ENCODE data around the gene CFAP45. TPM values are rescaled to one million over a fixed set of nuclear protein-coding genes. Genes with fewer than 3 reads are reported as not detected.

CFAP45 gene
- total and polyA plus RNA-seq, 7 donors = 0.04 to 0.42 (median 0.19) TPM; not detected in 3

- no peaks in the 10 kb centered on the region for H3K27me3 ChIP-seq (ENCODE audit: insufficient read depth in 3 of 3, low read length in 2 of 3)
- peaks cover 28% of the 10 kb centered on the region for H3K4me1 ChIP-seq
- whole genome bisulfite sequencing, 3 donors = 58 to 75% (median 68%) methylated on average over 10 of the region's 10 CpGs
- intact Hi-C loops (cut with DNase I) = no loop called here
- no peak for TF ChIP-seq CTCF (IDR thresholded peaks at IDR 0.05)
- no peak overlapping the region for H3K4me3 ChIP-seq
- no peak overlapping the region for H3K27ac ChIP-seq
- ATAC-seq = no peak
- DNase-seq = no peak
- H3K9me3 ChIP-seq = no peaks in the 10 kb centered on the region
- H3K36me3 ChIP-seq (ENCODE audit: insufficient read depth in 1 of 2, low read depth in 1 of 2) = peaks cover 0 to 21% of the 10 kb centered on the region in 2 donors
These were observed 19.4 kb upstream of the CFAP45 start for GRCh38 chr1:159919236-159919865.

- H3K36me3 ChIP-seq (ENCODE audit: insufficient read depth in 1 of 2, low read depth in 1 of 2) = peaks cover 0 to 21% of the 10 kb centered on the region in 2 donors
- ATAC-seq (peak in 1 of 4 donors; percentile 29), DNase-seq (no peak)
- H3K4me3 ChIP-seq = no peak overlapping the region
- TF ChIP-seq CTCF (IDR thresholded peaks at IDR 0.05) = no peak
- H3K27me3 ChIP-seq (ENCODE audit: insufficient read depth in 3 of 3, low read length in 2 of 3) = no peaks in the 10 kb centered on the region
- H3K9me3 ChIP-seq = no peaks in the 10 kb centered on the region
- intact Hi-C loops (cut with DNase I) = no loop called here
- 26 to 66% (median 31%) methylated on average over 13 of the region's 13 CpGs for WGBS, 3 donors
- peaks cover 28% of the 10 kb centered on the region for H3K4me1 ChIP-seq
- no peak overlapping the region for H3K27ac ChIP-seq
These were observed 18.6 kb upstream of the CFAP45 start for GRCh38 chr1:159918352-159919200.

- intact Hi-C loops (cut with DNase I) = no loop called here
- DNase-seq (no peak), ATAC-seq (peak in 1 of 4 donors; percentile 18)
- no peak for TF ChIP-seq CTCF (IDR thresholded peaks at IDR 0.05)
- Histone ChIP-seq H3K36me3 (ENCODE audit: insufficient read depth in 1 of 2, low read depth in 1 of 2) (peaks cover 0 to 21% of the 10 kb centered on the region in 2 donors), H3K9me3 (no peaks in the 10 kb centered on the region), H3K27me3 (ENCODE audit: insufficient read depth in 3 of 3, low read length in 2 of 3) (no peaks in the 10 kb centered on the region), H3K4me3 (no peak overlapping the region), H3K27ac (no peak overlapping the region), H3K4me1 (peaks cover 27% of the 10 kb centered on the region)
- WGBS, 3 donors = 68 to 75% (median 71%) methylated on average over 5 of the region's 5 CpGs
These were observed 17.8 kb upstream of the CFAP45 start for GRCh38 chr1:159917533-159918351.

- H3K36me3 ChIP-seq (ENCODE audit: insufficient read depth in 1 of 2, low read depth in 1 of 2) = peaks cover 0 to 21% of the 10 kb centered on the region in 2 donors
- H3K9me3 ChIP-seq = no peaks in the 10 kb centered on the region
- H3K4me1 ChIP-seq = peaks cover 15% of the 10 kb centered on the region
- DNase-seq (no peak), ATAC-seq (no peak)
- no peak overlapping the region for H3K27ac ChIP-seq
- no peak overlapping the region for H3K4me3 ChIP-seq
- WGBS, 3 donors = 49 to 57% (median 54%) methylated on average over 9 of the region's 9 CpGs
- intact Hi-C loops (cut with DNase I) = no loop called here
- no peak for TF ChIP-seq CTCF (IDR thresholded peaks at IDR 0.05)
- no peaks in the 10 kb centered on the region for H3K27me3 ChIP-seq (ENCODE audit: insufficient read depth in 3 of 3, low read length in 2 of 3)
These were observed 16.5 kb upstream of the CFAP45 start for GRCh38 chr1:159916242-159917051.

Measured in psoas muscle (tissue), 8 donors.